ENCODE results near the gene CYRIA. TPM values are rescaled to one million over a fixed set of nuclear protein-coding genes. Genes with fewer than 3 reads are reported as not detected.

CYRIA gene
- total RNA-seq, 1 donor from 2014 or later = 16.7 TPM

- intact Hi-C loops (cut with DNase I) = no loop called here
Measured at GRCh38 chr2:16638946-16639345, 26.7 kb downstream of the CYRIA start.

GRCh38 chr2:16637304-16637703 is 28.3 kb downstream of the CYRIA start:
- intact Hi-C loops (cut with DNase I) = no loop called here
- ATAC-seq = no peak
- DNase-seq (ENCODE audit: low spot score) = no peak

More at GRCh38 chr2:16638946-16639345, 26.7 kb downstream of the CYRIA start:
- no peak for ATAC-seq
- DNase-seq (ENCODE audit: low spot score) = no peak

- intact Hi-C loops (cut with DNase I) = no loop called here
- DNase-seq (ENCODE audit: low spot score) (no peak), ATAC-seq (peak; percentile 29)
Measured at GRCh38 chr2:16635791-16636699, 29.6 kb downstream of the CYRIA start.

DNA sequence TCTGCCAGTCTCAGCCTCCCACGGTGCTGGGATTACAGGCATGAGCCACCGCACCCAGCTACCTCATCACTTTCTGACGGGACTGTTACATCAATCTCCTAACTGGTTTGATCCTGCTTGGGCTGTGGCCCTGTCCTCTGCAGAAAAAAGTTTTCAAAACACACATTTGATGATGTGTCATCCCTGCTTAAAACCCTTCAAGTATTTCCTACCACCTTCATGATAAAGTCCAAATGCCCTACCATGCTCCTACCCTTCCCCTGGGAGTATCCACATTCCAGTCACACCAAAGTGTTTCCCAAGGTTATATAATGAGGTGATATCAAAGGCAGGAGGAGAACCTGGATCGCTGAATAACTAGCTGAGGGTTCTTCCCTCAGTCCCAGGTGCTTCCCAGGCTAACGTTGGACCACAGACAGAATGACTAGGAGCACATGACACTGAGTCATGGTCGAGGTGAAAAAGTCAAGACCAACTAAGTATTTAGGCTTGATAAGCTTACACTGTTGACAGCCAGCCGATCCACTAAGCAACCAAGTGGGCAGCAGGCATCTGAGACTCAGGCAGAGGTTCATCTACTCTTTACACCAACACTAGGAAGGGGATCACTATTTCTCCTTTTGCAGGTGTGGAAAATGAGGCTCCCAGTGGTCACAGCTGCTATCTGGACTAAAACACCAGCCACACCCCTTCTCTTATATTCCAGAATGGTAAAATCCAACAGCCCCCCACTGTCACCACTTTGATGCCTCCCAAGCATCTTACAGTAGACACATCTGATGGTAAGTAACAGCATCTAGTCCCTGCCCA is 31.8 kb downstream of the CYRIA start:
- intact Hi-C loops (cut with DNase I) = no loop called here
- ATAC-seq = no peak
- no peak for DNase-seq (ENCODE audit: low spot score)

DNA sequence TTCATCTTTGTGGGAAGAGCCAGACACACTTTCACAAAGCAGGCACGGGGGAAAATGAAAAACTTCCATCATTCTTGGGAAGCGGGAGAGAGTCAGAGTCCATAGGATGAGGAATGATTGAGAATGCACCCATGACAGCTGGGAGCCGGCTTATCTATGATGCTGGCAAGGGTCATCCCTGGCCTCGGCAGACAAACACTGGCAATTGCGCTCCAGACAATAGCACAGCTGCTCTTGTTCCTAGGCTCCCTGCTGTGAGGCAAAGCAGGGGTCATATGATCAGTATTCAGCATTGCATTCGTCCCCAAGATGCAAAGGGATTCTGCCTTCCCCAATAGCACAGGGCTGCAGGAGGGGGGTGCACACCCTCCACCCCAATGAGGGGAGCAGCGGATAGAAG is 33.0 kb downstream of the CYRIA start:
- ATAC-seq (no peak), DNase-seq (ENCODE audit: low spot score) (no peak)
- intact Hi-C loops (cut with DNase I) = no loop called here

DNA sequence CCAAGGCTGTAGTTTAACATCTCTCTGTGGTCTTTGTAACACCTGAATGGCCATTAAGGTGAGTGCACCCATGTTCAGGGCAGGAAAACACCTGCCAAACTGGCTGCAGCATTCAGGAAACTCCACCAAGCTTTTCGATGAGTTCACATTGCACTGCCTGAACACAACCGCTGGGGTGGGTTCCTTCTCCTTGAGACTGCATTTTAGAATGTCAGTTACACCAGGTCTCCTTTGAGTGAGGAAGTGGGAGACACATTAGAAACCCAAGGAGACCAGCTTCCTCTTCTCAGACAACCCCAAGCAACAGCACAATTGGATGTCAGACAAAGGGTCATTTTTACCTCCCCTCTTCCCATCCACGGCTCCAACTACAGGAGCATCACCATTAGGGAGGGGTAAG is 35.2 kb downstream of the CYRIA start:
- intact Hi-C loops (cut with DNase I) = no loop called here
- DNase-seq (ENCODE audit: low spot score) (no peak), ATAC-seq (no peak)

- no peak for DNase-seq (ENCODE audit: low spot score)
- intact Hi-C loops (cut with DNase I) = no loop called here
- no peak for ATAC-seq
Measured at GRCh38 chr2:16629770-16630169, 35.9 kb downstream of the CYRIA start.

GRCh38 chr2:16629044-16629443 is 36.6 kb downstream of the CYRIA start:
- intact Hi-C loops (cut with DNase I) = no loop called here

DNA sequence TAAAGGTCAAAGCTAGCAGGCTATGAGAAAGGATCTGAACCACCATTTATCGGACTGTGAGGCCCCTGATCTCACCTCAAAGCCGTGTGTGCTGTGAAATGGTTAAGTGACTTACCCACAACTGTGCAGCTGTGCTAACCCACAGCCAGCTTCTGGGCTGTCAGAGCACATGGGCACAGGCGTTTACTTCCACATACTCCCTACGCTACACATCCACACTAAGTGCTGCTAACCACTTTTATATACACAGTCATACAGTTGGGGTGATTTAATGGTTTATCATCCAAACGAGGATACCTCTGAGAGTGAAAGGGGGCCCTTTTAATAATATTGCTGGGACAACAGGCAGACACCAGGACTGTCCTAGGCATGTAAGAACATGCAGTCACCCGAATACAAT is 37.3 kb downstream of the CYRIA start:
- ATAC-seq = no peak
- no peak for DNase-seq (ENCODE audit: low spot score)
- intact Hi-C loops (cut with DNase I) = no loop called here

More at GRCh38 chr2:16629044-16629443, 36.6 kb downstream of the CYRIA start:
- DNase-seq (ENCODE audit: low spot score) (no peak), ATAC-seq (no peak)

DNA sequence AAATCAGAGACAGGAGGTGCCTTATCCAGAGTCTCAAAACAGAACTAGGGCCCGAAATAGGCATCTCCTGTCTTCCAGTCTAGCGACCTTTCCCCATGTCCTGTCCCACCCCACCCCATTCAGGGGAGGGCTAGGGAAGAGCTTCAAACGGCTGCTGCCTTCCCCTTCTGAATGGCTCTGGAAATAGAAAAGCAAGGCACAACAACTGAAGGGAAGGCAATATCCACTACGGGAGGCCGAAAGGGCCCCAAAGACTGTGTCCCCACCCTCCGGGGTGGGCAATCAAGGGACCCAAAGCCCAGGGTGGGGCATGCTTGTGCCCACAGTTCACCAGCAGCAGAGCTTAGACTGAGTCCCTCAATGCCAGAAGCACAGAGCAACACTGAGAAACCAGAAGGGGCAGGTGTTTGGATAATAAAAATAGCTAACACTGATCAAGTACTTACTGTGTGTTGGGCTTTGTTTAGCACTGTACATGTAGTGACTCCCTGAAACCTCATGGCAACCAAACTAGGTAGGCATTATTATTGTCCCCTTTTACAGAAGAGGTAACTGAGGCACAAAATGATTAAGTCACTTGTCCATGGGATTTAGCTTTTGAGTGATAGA is 38.5 kb downstream of the CYRIA start:
- intact Hi-C loops (cut with DNase I) = no loop called here
- DNase-seq (ENCODE audit: low spot score) (no peak), ATAC-seq (no peak)

- no peak for DNase-seq (ENCODE audit: low spot score)
- peak; percentile 66 for ATAC-seq
- intact Hi-C loops (cut with DNase I) = no loop called here
Measured at GRCh38 chr2:16626497-16626896, 39.1 kb downstream of the CYRIA start.

- DNase-seq (ENCODE audit: low spot score) = no peak
- intact Hi-C loops (cut with DNase I) = no loop called here
- no peak for ATAC-seq
Measured at GRCh38 chr2:16625759-16626158, 39.9 kb downstream of the CYRIA start.

DNA sequence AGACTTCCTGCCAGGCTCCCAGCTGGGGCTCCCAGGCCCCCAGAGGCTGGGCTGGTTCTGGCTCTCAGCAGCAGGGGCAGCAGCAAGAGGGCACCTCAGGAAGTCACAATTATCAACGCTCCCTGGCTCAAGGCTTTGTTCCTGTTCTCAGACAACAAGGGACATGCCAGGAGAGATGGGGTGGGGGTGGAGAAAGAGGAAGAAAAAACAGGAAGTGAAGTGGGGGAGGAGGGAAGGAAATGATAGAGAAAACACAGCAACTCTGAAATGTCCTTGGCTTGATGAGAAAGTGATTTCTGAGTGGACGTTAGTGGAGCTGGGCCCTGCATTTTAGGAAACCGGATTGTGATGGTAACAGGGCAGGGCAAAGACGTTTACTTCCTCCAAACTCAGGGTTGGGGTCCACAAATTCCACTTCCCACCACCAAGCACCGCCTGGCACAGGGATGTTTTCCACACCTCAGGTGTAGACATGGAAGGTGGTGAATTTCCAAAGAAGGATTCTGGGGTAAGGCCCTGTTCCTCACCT is 40.4 kb downstream of the CYRIA start:
- intact Hi-C loops (cut with DNase I) = no loop called here
- DNase-seq (ENCODE audit: low spot score) (no peak), ATAC-seq (peak; percentile 76)

DNA sequence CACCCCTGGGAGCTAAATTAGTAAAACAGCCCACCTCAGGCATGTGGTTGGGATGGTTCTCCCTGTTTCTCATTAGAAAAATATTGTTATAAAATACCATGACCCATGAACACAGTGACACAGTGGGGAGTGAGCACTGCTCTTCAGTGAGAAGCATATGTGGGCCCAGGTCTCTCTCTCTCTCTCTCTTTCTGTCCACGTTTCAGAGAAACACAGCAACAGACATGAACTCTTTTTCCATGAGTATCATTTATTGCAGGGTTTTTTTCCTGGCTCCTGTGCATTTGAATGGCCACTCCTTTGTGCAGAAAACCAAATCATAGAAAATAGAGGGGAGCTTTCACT is 41.2 kb downstream of the CYRIA start:
- intact Hi-C loops (cut with DNase I) = no loop called here
- no peak for DNase-seq (ENCODE audit: low spot score)
- ATAC-seq = no peak

DNA sequence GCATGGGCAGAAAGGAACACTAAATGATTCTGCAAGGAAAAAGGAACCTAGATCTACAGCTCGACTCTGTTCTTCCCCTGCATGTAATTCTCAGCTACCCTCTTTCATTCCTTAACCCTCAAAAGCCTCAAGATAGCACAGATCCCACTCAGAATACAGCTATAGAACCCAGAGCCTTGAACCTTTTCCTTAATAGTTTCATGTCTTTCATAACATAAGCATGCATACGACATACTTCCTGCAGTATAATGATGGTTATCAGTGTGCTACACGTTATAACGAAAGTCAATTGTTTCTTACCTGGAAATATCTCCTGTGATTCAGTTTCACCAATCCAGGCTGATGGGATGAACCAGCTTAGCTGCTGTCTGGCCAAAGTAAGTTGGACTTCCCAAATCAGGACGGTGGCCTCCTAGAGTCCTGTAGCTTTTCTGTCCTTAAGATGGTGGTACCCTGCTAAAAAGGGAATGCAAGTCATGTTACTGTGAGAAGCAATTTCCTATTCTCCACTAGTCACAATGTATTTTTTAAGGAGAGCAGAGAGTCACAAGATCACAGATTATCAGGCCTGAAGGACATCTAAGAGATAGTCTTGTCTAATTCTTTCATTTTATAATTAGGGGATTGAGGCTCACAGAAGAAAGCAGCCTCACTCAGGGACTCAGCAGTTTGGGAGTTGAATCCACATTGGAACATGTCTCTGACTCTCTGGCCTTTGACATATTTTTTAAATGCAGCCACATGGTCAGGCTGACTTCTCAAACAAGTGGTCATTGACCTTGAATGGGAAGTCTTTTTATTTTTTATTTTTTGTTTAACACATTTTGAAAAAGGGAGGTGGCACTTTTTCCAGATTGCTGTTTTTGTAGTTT is 41.8 kb downstream of the CYRIA start:
- intact Hi-C loops (cut with DNase I) = no loop called here
- no peak for DNase-seq (ENCODE audit: low spot score)
- no peak for ATAC-seq

DNA sequence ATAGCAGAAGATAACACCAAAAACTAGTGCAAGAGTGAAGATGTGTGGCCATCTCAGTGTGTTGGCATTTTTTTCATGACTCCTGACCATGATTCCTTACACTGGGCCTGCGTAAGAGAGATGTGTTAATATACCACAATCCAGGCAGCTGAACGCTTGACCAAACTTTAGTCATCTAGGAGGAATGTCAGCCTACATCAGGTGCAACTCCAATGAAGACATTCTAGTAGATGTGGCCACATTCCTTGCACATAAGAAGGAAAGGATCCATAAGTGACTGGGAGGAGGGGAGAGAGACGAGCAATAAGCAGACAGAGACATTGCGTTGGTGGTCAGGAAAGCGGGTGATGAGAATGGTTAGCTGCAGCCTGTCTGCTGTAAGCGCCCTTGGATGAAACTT is 42.6 kb downstream of the CYRIA start:
- intact Hi-C loops (cut with DNase I) = no loop called here
- DNase-seq (ENCODE audit: low spot score) (no peak), ATAC-seq (no peak)

DNA sequence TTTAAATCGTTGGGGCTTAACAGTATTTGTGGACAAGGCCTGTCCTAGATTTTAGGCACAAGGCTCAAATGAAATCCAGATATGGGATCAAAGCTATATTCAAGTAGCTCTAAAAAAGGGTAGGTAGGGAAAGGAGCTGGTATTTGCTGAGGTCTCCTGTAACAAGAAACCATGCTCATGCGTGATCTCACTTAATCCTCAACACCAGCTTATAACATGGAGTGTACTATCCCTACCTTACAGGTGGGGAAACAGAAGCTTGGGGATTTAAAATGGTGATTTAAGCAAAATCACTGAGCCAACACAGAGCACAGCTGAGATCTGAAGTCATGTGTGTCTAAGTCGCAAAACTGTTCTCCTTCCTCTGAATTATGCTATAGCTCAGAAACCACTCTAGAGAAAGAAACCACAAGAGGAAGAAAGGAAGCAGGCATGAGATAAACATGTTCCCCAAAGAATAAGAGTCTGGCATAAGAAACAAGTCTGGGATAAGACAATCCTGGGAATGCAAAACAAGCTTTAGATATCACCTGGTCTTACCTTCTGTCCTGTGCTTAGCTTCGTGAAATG is 43.1 kb downstream of the CYRIA start:
- intact Hi-C loops (cut with DNase I) = no loop called here
- no peak for ATAC-seq

GRCh38 chr2:16621316-16621715 is 44.3 kb downstream of the CYRIA start:
- ATAC-seq = no peak

More for the DNA sequence above, 43.1 kb downstream of the CYRIA start:
- no peak for DNase-seq (ENCODE audit: low spot score)

More at GRCh38 chr2:16621316-16621715, 44.3 kb downstream of the CYRIA start:
- no peak for DNase-seq (ENCODE audit: low spot score)
- intact Hi-C loops (cut with DNase I) = no loop called here
